GM18507 (cell line): Measurements from ENCODE around the gene RARB.

ENCODE experiments used
- DNase-seq: peaks from one replicate; pipeline ENCODE4 v3.0.0; 2011; ENCODE audit warnings: low read depth; ENCODE audit not compliant: insufficient read length; ENCODE audit errors: extremely low spot score
- FAIRE-seq: peaks from 2 replicates; lab custom pipeline; 2011; peaks lifted over from hg19 to GRCh38; lab: Jason Lieb, UNC

The RARB gene

DNA sequence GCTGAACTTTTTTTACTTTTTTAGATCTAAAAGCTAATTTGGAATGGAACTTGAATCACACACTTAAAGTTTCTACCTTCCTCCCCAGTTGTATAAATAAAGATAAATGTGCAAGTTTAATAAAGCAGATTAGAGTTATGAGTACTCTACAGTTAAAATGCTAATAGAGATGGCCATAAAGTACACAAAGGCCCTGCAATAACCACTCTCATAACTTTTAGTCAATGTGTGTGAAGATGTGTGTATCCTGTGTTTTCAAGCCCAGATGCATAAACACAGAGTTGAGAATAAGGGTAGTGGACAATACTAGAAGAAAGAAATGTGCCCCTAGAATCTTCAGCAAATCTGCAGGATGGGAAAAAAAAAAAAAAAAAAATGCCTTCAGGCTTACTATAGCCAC is 191.3 kb downstream of the RARB start:
- FAIRE-seq = no peak

GRCh38 chr3:25620493-25620892 is 192.4 kb downstream of the RARB start:
- FAIRE-seq (no peak), DNase-seq (no peak)

More for the DNA sequence above, 191.3 kb downstream of the RARB start:
- no peak for DNase-seq

DNA sequence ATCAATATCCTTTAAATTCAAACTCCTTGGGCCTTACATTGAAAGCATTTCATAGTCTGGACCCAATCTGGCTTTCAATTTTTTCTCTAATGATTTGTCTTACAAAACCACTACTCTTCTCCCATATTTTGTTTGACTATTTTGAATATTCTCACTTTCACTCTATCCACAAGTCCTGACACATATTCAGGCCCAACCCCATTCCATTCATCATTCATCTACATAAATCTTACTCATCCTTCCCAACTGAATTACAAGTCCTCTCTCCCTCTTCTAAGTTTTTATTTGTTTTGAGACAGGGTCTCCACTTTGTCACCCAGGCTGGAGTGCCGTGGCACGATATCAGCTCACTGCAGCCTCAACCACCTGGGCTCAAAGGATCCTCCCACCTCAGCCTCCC is 193.0 kb downstream of the RARB start:
- DNase-seq (no peak), FAIRE-seq (no peak)

GRCh38 chr3:25631989-25632388 is 203.9 kb downstream of the RARB start:
- no peak for FAIRE-seq

DNA sequence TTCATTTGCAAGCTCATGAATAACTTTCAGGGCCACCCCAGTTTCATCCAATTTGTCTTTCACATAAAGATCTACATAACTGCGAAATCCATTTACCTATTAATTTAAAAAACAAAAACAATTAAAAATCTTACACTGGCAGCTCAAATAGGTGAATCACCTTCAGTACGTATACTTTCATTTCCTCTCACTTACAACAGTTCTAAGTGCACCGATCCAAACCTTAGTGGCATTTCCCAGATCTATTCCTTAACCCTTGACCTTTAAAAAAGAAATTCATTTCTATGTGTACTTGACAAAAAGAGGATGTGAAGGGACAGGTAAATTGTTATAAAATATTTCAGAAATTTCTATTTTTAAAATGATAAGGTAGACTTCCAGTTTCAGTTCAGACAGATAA is 205.9 kb downstream of the RARB start:
- FAIRE-seq (peak; percentile 5), DNase-seq (no peak)

More at GRCh38 chr3:25631989-25632388, 203.9 kb downstream of the RARB start:
- DNase-seq = no peak

GRCh38 chr3:25635038-25635437 is 207.0 kb downstream of the RARB start:
- FAIRE-seq (no peak), DNase-seq (no peak)
